Chondrocyte (in vitro differentiated cells): ENCODE results near the gene TRPC1. TPM values are rescaled to one million over a fixed set of nuclear protein-coding genes. Genes with fewer than 3 reads are reported as not detected.

Source experiments
- DNase-seq: peaks from one replicate; pipeline ENCODE4 v3.0.0; 2021; ENCODE audit warnings: mixed read lengths, low spot score
- H3K27ac Mint-ChIP-seq: one replicate; pipeline ENCODE4 v1.8.0; 2021; ENCODE audit warnings: mild to moderate bottlenecking, moderate library complexity, mixed read lengths; ENCODE audit not compliant: unreplicated experiment
- H3K27me3 Mint-ChIP-seq: 2 replicates; pipeline ENCODE4 v1.8.0; 2021; ENCODE audit warnings: low read depth, mixed read lengths
- H3K36me3 Mint-ChIP-seq: 2 replicates; pipeline ENCODE4 v1.8.0; 2021; ENCODE audit warnings: low read depth, mixed read lengths
- H3K4me1 Mint-ChIP-seq: 2 replicates; pipeline ENCODE4 v1.8.0; 2021; ENCODE audit warnings: low read depth, mild to moderate bottlenecking, mixed read lengths
- H3K4me3 Mint-ChIP-seq: one replicate; pipeline ENCODE4 v1.8.0; 2021; ENCODE audit warnings: mild to moderate bottlenecking, moderate library complexity, mixed read lengths; ENCODE audit not compliant: unreplicated experiment
- H3K9me3 Mint-ChIP-seq: 2 replicates; pipeline ENCODE4 v1.8.0; 2021; ENCODE audit warnings: low read depth, mixed read lengths
- CTCF ChIP-seq: fragments of 200-600 bp; sonication (generic); IDR thresholded peaks from 2 replicates; pipeline ENCODE4 v1.5.0; 2021; ENCODE audit warnings: antibody characterized with exemption, mild to moderate bottlenecking, moderate library complexity
- total RNA-seq: library from RNA; stranded (reverse); gene quantifications from 3 replicates; pipeline ENCODE4 v1.2.1, GENCODE V29; 2021

Gene TRPC1
- total RNA-seq, 1 donor from 2014 or later: 15.1 TPM

GRCh38 chr3:142716102-142716501 is 7.7 kb upstream of the TRPC1 start:
- H3K27ac Mint-ChIP-seq: no peak overlapping the region
- no peaks in the 10 kb centered on the region for H3K27me3 Mint-ChIP-seq
- no peak overlapping the region for H3K4me3 Mint-ChIP-seq
- DNase-seq: no peak
- no peaks in the 10 kb centered on the region for H3K9me3 Mint-ChIP-seq
- H3K36me3 Mint-ChIP-seq: no peaks in the 10 kb centered on the region
- no peak for TF ChIP-seq CTCF
- H3K4me1 Mint-ChIP-seq: no peaks in the 10 kb centered on the region

- Mint-ChIP-seq H3K4me3 (peak overlapping the region; percentile 96), H3K9me3 (peaks cover 7% of the 10 kb centered on the region), H3K27me3 (no peaks in the 10 kb centered on the region), H3K4me1 (peaks cover 18% of the 10 kb centered on the region), H3K27ac (peak overlapping the region; percentile 57), H3K36me3 (peaks cover 3% of the 10 kb centered on the region)
- no peak for DNase-seq
- TF ChIP-seq CTCF: no peak
Measured at GRCh38 chr3:142723665-142723967, 218 bp upstream of the TRPC1 start.

GRCh38 chr3:142724682-142725356 is 985 bp downstream of the TRPC1 start:
- Mint-ChIP-seq H3K4me3 (peak overlapping the region; percentile 96), H3K27ac (peak overlapping the region; percentile 92), H3K9me3 (peaks cover 7% of the 10 kb centered on the region), H3K36me3 (peaks cover 3% of the 10 kb centered on the region), H3K27me3 (no peaks in the 10 kb centered on the region), H3K4me1 (peaks cover 18% of the 10 kb centered on the region)
- no peak for DNase-seq
- peak; percentile 51 for TF ChIP-seq CTCF

- Mint-ChIP-seq H3K27ac (no peak overlapping the region), H3K9me3 (peaks cover 7% of the 10 kb centered on the region), H3K4me3 (peak overlapping the region; percentile 96), H3K36me3 (peaks cover 3% of the 10 kb centered on the region), H3K27me3 (no peaks in the 10 kb centered on the region), H3K4me1 (peaks cover 18% of the 10 kb centered on the region)
- TF ChIP-seq CTCF: no peak
- no peak for DNase-seq
Measured at GRCh38 chr3:142725357-142725739, 1.5 kb downstream of the TRPC1 start.

- peaks cover 7% of the 10 kb centered on the region for H3K9me3 Mint-ChIP-seq
- H3K27ac Mint-ChIP-seq: no peak overlapping the region
- peaks cover 3% of the 10 kb centered on the region for H3K36me3 Mint-ChIP-seq
- peaks cover 18% of the 10 kb centered on the region for H3K4me1 Mint-ChIP-seq
- DNase-seq: no peak
- H3K4me3 Mint-ChIP-seq: no peak overlapping the region
- H3K27me3 Mint-ChIP-seq: no peaks in the 10 kb centered on the region
- no peak for TF ChIP-seq CTCF
Measured at GRCh38 chr3:142726017-142726416, 2.2 kb downstream of the TRPC1 start.
